ENCODE results near the gene WNK2.
A peak's percentile ranks its signal among the peaks of the same experiment; 100 is the strongest.
"Not testable (repeated sequence)": the region's sequence is repeated elsewhere in the genome, so short reads cannot be mapped to it uniquely, and the experiment has no call there.

Gene WNK2

DNA sequence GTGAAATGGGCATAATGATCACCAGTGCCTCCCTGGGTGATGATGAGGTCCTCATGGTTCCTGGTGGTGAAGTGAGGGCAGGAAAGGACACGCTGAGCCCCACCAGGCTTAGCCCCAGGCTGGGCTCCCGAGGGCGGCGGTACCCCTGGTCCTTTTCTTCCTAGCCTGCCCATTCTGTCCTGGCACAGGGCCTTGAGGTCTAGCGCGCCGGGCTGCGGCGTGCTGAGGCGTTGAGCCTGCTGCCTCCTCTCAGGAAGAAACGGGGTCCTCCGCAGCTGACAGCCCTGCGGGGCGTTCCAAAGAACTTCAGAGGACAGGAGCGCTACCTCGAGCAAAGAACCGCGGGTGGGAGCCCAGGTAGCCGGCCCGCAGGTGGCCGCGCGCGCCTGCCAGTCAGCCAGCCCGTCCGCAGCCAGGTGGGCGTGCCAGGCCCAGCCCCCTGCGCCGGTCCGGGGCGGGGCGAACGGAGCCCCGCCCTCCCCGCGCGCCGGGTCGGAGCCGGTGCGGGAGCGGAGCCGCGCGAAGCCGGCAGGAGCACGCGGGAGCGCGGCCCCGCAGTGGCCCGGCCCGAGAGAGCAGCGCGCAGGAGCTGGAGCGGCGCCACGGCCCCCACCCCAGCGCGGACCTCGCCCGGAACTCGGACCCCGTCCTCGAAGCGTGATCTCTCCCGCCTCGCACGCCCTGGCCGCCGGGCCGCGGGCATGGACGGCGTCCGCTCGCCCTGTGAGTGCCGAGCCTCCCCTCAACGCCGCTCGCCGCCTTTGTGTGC lies at the start of gene WNK2:
WNK2 (plus strand) TSS at position 477 of the 769 bp plus-strand sequence. CDS start 791 bp downstream, outside the sequence.
- peak in 1 of 4 experiments; percentile 38 for DNase-seq

DNA sequence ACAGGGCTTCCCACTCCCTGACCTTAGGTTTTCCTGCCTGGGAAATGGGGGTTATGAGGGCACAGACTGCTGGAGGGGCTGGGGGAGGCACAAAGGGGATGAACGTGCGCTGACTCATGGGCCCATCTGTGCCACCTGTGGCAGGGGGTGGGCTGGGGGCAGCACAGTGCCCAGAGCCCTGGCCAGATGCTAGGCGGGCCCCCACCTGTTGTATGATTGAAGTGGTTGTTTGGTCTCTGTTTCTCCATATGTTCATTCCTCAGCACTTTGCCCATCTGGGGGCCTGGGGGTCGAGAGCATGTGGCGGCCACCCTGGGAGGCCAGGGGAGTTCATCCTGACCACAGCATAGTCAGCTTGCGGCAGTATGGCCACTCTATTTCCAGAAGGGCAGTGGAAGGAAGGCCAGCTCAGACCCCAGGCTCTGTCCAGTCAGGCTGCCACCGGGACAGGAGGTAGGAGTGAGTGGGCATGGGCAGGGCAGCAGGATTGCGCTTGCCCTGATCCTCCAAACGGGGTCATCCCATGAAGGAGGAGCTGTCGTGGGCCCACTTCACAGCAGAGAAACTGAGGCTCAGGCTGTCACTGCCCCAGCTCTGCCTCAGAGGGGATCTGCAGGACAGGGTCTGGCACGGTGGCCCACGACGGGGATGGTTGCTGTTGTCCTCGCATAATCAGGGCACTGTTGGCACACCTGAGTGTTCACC lies 49.0 kb upstream of the WNK2 start:
- no peak for DNase-seq

DNA sequence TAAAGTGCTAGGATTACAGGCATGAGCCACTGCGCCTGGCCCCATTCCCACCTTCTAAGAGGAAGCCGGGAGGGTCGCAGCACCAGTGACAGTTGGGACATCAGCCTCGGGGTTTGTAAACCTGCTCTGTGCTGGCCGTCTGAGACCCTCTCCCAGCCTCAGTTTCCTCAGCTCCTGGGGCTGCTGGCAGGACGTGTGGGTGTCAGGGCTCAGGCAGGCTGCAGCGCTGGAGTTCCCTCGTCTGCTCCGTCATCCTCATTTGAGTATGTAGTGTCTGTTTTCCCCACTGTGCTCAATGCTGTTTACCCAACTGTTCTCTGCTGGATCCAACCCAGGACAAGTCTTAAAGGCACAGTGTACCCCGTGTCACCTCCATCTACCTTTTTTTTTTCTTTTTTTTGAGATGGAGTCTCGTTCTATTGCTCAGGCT lies 47.9 kb upstream of the WNK2 start:
- no peak for DNase-seq

DNA sequence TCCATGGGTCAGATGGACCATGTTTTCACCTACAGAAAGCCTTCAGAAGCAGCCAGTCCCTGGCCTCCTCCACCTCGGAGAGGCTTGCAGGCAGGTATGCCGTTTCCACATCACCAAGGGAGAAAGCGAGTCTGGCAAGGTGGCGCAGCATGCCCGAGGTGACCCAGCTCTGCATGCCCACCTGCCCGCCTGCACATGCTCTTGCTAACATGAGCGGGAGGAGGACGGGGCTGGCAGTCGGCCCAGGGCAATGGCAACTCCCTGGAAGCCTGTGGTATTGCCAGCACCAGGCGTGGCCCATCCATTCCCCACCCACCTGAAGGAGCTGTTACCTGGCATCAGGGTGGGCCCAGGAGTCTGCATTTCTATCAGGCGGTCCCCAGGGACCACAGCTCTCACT lies 46.6 kb upstream of the WNK2 start:
- no peak for DNase-seq

DNA sequence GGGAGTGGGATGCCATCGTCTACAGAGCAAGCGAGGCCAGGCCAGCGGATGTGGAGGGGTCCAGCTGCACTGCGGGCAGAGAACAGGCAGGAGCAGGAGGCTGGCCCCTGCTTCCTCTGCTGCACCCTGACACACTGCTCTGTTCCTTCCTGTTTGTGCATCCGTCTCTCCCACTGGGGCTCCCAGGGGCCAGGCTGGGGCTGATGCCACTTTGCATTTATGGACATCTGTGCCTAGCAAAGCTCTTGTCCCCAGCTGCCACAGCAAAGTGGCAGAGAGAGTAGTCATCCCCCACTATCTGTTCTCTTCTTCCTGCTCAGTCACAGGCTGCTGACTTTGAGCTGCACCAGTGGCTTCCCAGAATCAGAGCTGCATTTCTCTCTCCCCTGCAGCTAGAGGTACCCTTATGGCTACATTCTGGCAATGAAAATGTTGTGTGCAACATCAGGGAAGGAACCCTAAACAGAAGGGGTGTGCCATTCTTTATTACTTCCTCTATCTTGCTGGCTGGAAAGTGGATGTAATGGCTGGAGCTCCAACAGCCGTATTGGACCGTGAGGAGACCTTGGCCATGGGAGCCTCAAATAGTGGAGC lies 45.7 kb upstream of the WNK2 start:
- no peak for DNase-seq

DNA sequence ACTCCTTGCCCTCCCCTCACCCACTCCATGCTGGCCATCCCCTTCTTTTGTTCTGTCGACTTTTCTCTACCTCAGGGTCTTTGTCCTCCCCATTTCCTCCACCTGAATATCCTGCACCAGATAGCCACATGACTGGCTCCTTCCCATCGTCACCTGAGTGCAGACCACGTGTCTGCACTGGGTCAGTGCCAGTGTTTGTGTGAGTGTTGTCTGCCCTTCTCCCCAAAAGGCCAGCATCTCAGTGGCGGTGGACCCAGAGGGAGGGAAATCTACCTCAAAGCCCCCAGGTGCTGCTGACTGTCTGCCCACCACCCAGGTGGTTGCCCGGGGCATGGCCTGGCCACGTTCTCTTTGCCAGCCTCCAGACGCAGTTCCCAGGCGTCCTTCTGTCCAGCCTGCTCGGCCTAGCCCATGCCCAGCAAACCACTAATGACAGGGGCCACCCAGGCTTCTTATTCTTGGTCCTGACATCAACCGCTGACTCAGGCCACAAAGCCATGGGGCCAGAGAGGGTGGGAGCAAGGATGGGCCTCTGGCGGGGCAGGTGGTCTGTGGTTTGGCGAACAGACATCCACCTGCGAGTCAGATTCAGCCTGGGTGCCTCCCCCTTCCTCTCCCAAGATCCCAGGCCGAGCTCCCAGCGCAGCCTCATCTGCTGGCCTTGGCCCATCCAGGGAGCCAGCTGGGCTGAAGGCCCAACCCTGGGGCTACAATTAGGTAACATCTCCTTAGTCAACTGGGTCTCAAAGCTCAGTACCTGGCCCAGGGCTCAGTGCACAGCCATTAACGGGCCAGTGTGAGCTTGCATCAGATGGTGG lies 44.4 kb upstream of the WNK2 start:
- no peak for DNase-seq

DNA sequence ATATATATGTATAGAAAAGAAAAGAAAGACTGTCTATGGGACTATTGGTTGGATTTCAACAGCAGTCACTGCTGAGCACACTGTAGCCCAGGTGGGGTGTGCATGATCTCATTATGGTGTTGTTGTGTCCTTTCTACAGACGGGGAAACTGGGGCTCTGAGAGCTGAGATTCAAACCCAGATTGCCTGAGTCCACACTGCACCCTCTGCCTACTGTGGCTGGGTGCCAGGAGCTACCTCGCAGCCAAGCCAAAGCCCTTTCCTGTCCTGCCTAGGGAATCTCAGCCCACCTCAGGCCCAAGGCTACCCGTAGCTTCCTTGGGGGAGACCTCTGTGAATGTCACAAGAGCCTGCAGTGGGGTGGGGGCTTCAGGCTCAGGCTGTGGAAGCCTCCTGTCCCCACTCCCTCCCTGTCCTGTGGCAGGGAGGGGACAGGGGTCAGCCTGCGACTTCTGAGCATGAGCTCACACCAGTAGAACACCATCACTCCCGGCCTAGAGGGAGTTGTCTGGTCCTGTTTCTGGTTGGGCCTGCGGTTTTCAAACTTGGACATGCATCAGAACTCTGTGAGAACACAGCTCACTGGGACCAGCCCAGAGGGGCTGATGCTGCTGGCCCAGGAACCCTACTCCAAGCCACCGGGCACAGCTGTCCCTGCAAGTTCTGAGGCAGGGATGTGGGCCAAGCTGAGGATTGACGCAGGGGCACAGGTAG lies 42.0 kb upstream of the WNK2 start:
- DNase-seq: no peak

DNA sequence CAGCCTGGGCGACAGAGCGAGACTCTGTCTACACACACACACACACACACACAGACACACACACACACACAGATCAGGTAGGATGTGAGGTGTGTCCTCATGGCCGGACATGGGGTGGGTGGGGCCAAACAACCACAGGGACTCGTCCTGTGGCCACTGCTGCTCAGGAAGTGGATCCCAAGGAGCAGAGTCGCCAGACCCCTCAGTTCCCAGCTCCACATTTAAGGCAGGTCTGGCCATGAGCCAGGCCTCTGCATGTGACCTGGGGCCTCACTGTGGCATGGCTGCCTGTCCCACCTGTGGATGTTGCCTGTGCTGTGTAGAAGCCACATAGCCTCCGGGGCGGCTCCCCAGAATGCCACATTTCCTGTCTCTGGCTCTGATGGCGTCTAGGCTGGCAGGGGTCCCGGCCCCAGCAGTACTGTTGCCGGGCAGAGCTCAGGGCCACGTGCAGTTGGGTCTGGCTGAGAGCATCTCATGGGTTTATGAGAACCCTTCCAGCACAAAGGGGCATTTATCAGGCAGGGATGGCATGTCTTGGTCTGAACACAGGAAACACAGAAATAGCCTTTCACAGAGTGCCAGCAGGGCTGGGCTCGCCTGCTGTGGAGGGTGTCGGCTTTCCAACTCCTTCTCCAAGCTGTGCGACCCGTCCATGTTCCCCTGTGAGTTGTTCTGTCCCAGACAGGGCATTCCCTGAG lies 40.0 kb upstream of the WNK2 start:
- peak in 2 of 4 experiments; percentile 50 to 60 for DNase-seq

DNA sequence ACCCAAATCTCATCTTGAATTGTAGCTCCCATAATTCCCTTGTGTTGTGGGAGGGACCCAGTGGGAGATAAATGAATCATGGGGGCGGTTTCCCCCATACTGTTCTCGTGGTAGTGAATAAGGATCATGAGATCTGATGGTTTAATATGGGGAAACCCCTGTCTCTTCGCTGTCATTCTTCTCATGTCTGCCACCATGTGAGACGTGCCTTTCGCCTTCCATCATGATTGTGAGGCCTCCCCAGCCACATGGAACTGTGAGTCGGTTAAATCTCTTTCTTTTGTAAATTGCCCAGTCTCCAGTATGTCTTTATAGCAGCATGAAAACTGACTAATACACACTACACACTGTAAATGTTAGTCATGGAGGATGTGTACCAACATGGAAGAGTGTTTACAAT lies 37.2 kb upstream of the WNK2 start:
- DNase-seq: not testable (repeated sequence)

DNA sequence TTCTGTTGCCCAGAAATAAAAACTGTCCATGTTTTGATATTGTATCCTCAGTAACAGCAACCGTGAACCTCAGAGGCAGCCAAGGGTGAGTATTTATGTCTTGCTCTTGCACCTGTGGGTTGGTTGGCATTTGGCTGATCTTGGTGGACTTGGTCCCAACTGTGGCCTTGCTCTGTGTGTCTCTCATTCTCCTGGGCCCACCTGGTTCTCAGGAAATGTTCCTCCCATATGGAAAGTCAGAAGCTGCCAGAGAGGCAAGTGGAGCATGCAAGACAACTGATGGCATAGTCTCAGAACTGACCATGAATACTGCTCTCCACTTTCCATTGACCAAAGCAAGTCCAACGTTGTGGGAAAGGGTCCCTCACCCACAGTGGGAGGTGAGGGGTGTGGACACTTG lies 36.3 kb upstream of the WNK2 start:
- DNase-seq: no peak

DNA sequence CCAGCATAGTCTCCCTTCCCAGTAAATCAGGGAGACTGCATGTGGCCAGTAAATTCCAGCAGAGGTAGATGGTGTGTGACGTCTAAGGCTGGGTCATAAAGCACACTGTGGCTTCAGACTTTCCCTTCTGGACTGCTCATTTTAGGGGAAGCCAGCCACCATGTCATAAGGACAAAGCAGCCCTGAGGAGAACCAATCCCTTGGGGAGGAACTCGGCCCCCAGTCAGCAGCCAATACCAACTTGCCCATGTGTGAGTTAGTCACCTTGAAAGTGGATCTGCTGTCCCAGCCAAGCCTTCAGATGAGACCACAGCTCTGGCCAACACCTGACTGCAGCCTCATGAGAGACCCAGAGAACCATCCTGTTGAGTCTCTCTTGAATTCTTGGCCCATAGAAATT lies 35.2 kb upstream of the WNK2 start:
- DNase-seq: no peak

DNA sequence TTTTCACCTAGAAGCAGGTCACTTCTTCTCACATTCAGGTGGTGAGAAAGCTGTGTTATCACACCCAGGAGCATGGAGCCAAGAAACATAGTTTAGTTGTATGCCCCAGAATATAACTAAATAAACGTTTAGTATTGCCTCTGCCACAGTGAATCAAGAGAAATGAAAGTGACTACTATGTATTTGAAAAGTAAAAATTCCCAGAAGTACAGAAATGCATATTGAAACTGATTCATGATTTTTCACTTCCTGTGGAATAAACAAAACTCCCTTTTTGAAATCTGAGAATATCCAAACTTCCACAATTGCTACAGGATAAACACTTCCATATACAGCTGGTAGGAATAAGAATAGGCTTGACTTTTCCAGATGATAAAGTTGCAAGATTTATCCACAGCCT lies 34.6 kb upstream of the WNK2 start:
- DNase-seq: no peak

DNA sequence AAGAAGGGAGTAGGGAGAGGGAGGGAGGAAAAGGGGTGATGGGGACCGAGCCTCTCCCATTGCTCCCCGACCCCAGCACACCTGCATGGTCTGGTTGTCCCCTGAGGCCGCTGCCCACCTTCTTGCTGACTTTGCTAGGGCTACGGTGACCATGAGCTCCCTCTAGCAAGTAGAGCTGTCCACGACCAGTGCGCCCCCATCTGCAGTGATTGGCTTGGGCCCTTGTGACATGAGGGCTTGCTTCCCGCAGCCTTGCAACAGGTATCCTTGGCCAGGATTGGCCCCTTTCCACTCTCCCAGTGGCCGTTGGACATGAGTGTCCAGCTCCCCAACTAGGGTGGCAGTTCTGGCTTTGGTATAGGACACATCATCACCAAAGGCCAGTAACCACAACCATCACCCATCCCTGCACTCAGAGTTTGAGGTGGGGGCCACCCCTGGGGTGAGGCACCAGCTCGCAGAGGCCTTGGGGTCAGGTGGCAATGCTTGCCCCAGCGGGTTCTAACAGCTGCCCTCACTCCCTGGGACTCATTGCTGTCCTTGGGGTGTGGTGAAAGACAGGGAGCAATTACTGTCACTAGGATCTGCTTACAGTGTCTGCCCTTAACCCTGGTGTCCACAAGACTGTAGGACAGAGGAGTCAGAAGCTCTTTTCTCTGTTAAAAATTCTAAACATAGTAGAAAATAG lies 32.7 kb upstream of the WNK2 start:
- DNase-seq: no peak

DNA sequence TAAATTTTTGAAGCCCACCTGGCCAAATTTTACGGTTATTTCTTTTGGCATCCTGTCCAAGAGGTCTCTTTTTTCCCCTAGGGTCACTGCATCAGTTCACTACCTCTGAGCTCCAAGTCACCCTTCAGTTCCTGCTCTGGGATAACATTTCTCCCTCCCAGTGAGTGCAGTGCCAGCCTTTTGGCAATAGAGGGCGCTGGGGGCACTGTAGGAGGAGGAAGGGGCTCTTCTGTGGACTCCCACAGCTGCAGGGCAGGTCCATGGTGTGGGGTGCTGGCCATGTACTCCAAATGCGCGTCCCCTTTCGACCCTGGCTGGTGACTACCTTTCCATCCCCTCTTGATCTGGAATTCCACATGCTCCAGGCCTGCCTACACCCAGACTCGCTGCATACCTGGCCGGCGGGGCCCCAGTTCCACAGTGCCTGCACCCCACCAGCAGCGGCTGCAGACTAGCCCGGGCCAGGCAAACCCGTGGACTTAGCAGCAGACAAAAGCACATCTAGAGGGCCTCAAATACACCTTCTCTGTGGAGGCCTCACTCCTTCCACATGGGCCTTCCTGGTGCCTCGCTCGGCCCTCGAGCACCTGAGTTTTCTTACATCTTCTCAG lies 29.5 kb upstream of the WNK2 start:
- peak in 1 of 4 experiments; percentile 15 for DNase-seq

DNA sequence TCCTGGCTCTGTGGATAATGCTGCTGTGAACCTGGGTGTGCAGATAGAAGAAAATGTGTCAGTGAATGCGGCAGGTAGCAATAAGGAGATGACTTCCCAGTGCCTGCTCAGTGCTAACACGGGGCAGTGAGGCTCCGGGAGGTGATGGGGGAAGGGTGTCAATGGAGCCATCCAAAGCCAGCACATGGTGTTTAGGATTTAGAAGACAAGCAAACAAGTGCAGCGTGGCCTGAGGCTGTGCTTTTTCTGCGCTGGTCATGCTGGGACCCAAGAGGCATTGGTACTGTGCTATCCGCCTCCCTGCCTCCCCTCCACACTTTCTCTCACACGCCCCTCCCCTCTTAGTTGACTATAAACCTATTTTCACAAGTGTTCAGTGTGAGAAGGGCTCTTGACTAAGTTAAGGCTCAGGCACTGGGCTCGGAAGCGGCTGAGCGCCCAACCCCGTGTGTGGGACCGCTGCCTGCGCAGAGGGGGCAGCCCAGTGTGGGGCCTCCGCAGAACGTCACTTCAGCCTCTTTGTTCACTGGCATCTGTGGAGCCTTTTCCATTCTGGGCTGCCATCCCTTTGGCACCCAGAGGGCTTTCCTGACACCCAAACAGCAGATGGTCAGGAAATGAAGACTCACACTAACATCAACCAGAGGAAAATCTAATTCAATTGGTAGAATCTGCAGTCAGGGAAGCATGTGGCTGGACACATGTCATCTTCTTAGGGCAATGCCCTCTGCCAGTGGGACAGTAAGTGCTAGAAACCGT lies 28.0 kb upstream of the WNK2 start:
- no peak for DNase-seq

DNA sequence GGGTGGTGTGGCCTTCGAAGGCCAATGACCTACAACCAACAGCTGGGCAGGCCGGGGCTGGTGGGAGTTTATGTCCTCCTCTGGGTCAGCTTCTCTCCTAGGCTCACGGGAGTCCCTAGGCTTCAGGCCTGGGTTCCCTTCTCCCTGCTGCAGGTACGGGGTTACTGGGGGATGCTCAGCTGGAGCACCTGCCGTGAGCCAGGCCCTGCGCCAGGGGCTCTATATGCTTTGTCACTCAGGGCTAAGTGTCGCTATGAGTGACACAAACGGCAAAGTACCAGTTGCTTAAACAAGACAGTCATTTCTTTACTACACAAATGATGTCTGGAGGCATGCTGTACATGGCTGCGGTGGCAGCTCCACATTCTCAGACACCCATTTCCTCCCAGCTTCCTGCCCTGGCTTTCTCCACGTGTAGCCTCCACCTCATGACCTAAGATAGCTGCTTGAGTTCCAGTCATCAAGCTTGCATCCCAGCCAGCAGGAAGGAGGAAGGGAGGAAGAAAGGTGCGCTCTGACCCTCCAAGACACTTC lies 27.4 kb upstream of the WNK2 start:
- DNase-seq: no peak

DNA sequence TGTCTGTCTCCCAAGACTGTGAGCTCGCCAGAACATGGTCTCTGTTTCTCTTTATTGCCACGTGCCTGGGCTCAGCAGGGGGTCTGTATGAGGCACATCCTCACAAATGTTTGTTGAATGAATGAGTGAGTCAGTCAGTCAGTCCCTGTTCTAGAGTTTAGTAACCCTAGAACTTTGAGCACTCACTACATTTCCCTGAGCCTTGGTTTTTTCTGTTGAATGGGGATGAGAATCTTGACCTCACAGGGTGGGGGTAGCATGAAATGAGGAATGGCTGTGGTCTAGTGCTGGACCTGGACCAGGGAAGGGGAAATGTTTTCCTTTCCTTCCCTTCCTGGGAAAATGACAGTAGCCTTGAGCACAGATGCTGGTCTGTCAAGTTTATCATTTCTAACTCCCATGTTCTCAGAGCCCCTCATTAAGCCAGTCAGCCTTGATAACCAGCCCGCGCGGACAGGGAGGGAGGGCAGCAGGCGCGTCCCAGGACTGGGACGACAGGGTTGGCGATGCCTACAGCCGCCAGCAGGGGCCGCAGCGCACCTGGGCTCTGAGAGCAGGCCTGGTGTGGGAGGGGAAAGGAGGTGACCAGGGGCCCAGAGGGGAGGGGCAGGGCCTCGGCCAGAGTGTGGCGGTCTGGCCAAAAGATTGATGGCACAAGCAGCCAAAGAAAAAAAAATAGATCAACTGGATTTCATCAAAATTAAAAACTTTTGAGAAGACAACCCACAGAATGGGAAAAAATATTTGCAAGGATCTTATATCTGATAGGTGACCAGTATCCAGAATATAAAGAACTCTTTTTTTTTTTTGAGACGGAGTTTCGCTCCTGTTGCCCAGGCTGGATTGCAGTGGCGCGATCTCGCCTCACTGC lies 24.1 kb upstream of the WNK2 start:
- DNase-seq: peak; percentile 23 to 59 (median 35)

DNA sequence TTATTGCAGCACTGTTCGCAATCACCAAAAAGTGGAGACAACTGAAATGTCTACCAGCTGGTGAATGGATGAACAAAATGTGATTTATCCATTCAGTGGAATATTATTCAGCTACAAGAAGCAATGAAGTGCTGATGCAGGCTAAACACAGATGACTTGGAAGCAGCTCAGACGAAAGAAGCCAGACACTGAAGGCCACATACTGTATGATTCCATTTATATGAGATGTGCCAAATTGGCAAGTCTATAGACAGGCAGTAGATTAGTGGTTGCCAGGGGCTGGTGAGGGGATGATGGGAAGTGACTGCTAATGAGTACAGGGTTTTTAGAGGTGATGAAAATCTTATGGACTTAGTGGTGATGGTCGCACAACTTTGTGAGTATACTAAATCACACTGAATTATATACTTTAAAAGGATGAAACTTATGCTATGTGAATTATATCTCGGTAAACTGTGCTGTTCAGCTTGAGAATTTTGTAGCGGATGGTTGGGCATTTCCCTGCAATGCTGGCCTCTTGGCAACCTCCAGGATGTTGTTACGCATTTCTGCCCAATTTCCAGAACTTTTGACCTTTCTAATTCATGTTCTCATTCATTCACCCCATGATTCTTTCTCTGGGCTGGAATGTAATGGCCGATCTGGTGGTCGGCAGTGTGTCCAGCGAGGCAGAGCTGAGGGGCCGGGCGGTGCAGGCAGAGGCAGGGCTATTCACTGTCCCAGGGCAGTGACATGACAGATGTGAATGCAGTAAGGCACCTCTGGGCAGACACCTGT lies 22.0 kb upstream of the WNK2 start:
- no peak for DNase-seq

Data from activated naive CD4-positive, alpha-beta T cell (primary cell).